CD4-positive, alpha-beta T cell (primary cell): ENCODE results near the gene IL4R. TPM values are rescaled to one million over a fixed set of nuclear protein-coding genes. Genes with fewer than 3 reads are reported as not detected.

Experiments used
- ATAC-seq: fragments of 200-7000 bp; cut with Tn5 transposase; one replicate; pipeline ENCODE4 v1.10.0; 2022; ENCODE audit warnings: mild to moderate bottlenecking; ENCODE audit not compliant: poor library complexity
- CTCF ChIA-PET: fragments of 350-600 bp; sonication (Branson Sonifier 250); formaldehyde crosslinking; loops from one replicate; lab custom pipeline; 2021; ENCODE audit warnings: antibody characterized with exemption, inconsistent platforms; lab: Charles Lee
- POLR2A ChIA-PET: fragments of 350-600 bp; sonication (Branson Sonifier 250); formaldehyde crosslinking; loops from one replicate; lab custom pipeline; 2021; ENCODE audit warnings: antibody characterized with exemption, inconsistent platforms; lab: Charles Lee
- DNase-seq, 14 experiments: peaks; one replicate each; pipeline ENCODE4 v3.0.0-alpha.2; 2013 to 2020; ENCODE audit warnings: mixed read lengths in 2 of 14
- H3K27ac ChIP-seq, 2 donors: one replicate each; pipeline versions ENCODE4 v1.5.1 to v1.7.0; 2013; ENCODE audit warnings: low read length in 2 of 2, low read depth in 1 of 2, mild to moderate bottlenecking in 1 of 2
- H3K27me3 ChIP-seq, 2 experiments: 1 replicate in 1 of 2; 2 replicates in 1 of 2; pipeline versions ENCODE4 v1.6.1 to v1.7.0; 2013; ENCODE audit warnings: low read length in 2 of 2, control low read depth in 1 of 2, mild to moderate bottlenecking in 1 of 2, moderate library complexity in 1 of 2; ENCODE audit not compliant: insufficient read depth in 2 of 2, control insufficient read depth in 1 of 2
- H3K36me3 ChIP-seq: one replicate; pipeline ENCODE4 v1.6.1; 2013; ENCODE audit warnings: low read length, control low read depth; ENCODE audit not compliant: insufficient read depth
- H3K4me1 ChIP-seq: one replicate; pipeline ENCODE4 v1.6.1; 2013; ENCODE audit warnings: low read length, control low read depth; ENCODE audit not compliant: insufficient read depth
- H3K4me3 ChIP-seq: one replicate; pipeline ENCODE4 v1.5.1; 2013; ENCODE audit warnings: mild to moderate bottlenecking, low read length, moderate library complexity
- H3K9me3 ChIP-seq, 2 experiments: 1 replicate in 1 of 2; 2 replicates in 1 of 2; pipeline versions ENCODE4 v1.6.1 to v1.7.0; 2013; ENCODE audit warnings: low read length in 2 of 2, mild to moderate bottlenecking in 2 of 2, control low read depth in 1 of 2, moderate library complexity in 1 of 2; ENCODE audit not compliant: control insufficient read depth in 1 of 2, insufficient read depth in 1 of 2
- H3K27ac Mint-ChIP-seq: one replicate; pipeline ENCODE4 v1.8.0; 2020; ENCODE audit warnings: mixed read lengths
- H3K27me3 Mint-ChIP-seq: one replicate; pipeline ENCODE4 v1.8.0; 2021; ENCODE audit warnings: mixed read lengths
- H3K36me3 Mint-ChIP-seq: one replicate; pipeline ENCODE4 v1.8.0; 2021; ENCODE audit warnings: low read depth, mixed read lengths
- H3K4me1 Mint-ChIP-seq: one replicate; pipeline ENCODE4 v1.8.0; 2021; ENCODE audit warnings: low read depth, mixed read lengths
- H3K4me3 Mint-ChIP-seq: one replicate; pipeline ENCODE4 v1.8.0; 2020; ENCODE audit warnings: mild to moderate bottlenecking, mixed read lengths
- H3K9me3 Mint-ChIP-seq: one replicate; pipeline ENCODE4 v1.8.0; 2020; ENCODE audit warnings: mixed read lengths
- CTCF ChIP-seq: fragments of 200-600 bp; IDR thresholded peaks from one replicate; pipeline ENCODE4 v1.8.0; 2022; ENCODE audit warnings: antibody characterized with exemption, mild to moderate bottlenecking
- intact Hi-C, 2 experiments: fragments of 100-400 bp; cut with DNase I in 1 of 2; cut with micrococcal nuclease in 1 of 2; formaldehyde crosslinking; loops; one replicate each; pipeline versions ENCODE4 v1.15.1 to v1.9.0; 2023 to 2025; cut with DNase I, micrococcal nuclease
- total RNA-seq, 174 experiments: library from RNA in 2 of 174; stranded (reverse) in 2 of 174; gene quantifications; one replicate each; pipeline ENCODE4 v1.2.3 and lab custom pipeline; 2021 to 2026

Gene IL4R
- total RNA-seq, 2 experiments from 2014 or later = 145 to 147 TPM

DNA sequence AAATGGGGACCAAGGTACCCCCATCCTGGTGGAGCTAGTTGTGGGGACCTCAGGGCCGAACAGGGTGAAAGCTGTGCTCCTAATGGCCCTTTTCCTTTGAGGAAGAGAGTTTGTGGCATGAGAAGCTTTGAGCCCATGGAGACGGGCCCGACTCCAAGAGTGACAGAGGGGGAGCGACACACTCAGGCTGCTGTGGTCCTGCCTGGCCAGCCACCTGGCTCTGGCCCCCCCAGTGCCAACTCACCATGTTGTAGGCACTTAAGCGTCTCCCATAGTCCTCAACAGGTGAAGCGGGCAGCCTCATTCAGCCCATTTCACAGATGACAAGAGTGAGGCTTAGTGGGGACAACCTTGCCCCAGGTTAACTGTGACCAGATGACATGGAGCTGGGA lies 89.8 kb downstream of the IL4R start:
- DNase-seq = peak in 2 of 14 experiments; percentile 10 to 26
- POLR2A ChIA-PET = interaction anchor here (0.8 to 9.2 kb wide), 13 partner anchors 18 to 234 kb away, joined by 3 to 134 read pairs (median 5); partner anchors contain the start of gene KDM8

GRCh38 chr16:27404163-27404823 lies 90.5 kb downstream of the IL4R start:
- POLR2A ChIA-PET = interaction anchor here (0.8 to 9.2 kb wide), 18 partner anchors 17 to 235 kb away, joined by 3 to 134 read pairs (median 4); partner anchors contain the start of gene KDM8
- peaks cover 6% of the 10 kb centered on the region for H3K36me3 ChIP-seq
- H3K9me3 ChIP-seq = no peaks in the 10 kb centered on the region
- Mint-ChIP-seq H3K9me3 (no peaks in the 10 kb centered on the region), H3K4me1 (peaks cover 95% of the 10 kb centered on the region), H3K36me3 (peaks cover 54% of the 10 kb centered on the region), H3K27me3 (no peaks in the 10 kb centered on the region), H3K4me3 (peak overlapping the region; percentile 98), H3K27ac (peak overlapping the region; percentile 90)
- peak overlapping the region; percentile 81 to 94 for H3K27ac ChIP-seq
- peaks cover 81% of the 10 kb centered on the region for H3K4me1 ChIP-seq
- peak in 3 of 14 experiments; percentile 20 to 35 (median 30) for DNase-seq
- intact Hi-C loops = loop anchor here in 1 of 2 experiments (2.0 to 5.0 kb wide), 2 partner anchors 25 to 37 kb away; no protein-coding TSS in a partner anchor
- no peaks in the 10 kb centered on the region for H3K27me3 ChIP-seq
- H3K4me3 ChIP-seq = peak overlapping the region; percentile 99
- no peak for TF ChIP-seq CTCF
- CTCF ChIA-PET = interaction anchor here (0.9 to 5.5 kb wide), 3 partner anchors 49 to 170 kb away, joined by 3 to 25 read pairs (median 3); no protein-coding TSS in a partner anchor
- ATAC-seq = no peak

More for the DNA sequence above, 89.8 kb downstream of the IL4R start:
- H3K27ac ChIP-seq = peak overlapping the region; percentile 81 to 94
- H3K27me3 Mint-ChIP-seq = no peaks in the 10 kb centered on the region
- H3K4me1 Mint-ChIP-seq = peaks cover 94% of the 10 kb centered on the region
- no peak for ATAC-seq
- no peak for TF ChIP-seq CTCF
- H3K9me3 Mint-ChIP-seq = no peaks in the 10 kb centered on the region
- peaks cover 79% of the 10 kb centered on the region for H3K4me1 ChIP-seq
- peak overlapping the region; percentile 99 for H3K4me3 ChIP-seq
- H3K4me3 Mint-ChIP-seq = peak overlapping the region; percentile 98
- no peaks in the 10 kb centered on the region for H3K27me3 ChIP-seq
- CTCF ChIA-PET = interaction anchor here (0.9 to 5.5 kb wide), 3 partner anchors 48 to 224 kb away, joined by 3 to 25 read pairs (median 12); no protein-coding TSS in a partner anchor
- no peaks in the 10 kb centered on the region for H3K9me3 ChIP-seq
- peaks cover 5% of the 10 kb centered on the region for H3K36me3 ChIP-seq
- peak overlapping the region; percentile 90 for H3K27ac Mint-ChIP-seq
- intact Hi-C loops = loop anchor here (2.0 to 5.0 kb wide), 3 partner anchors 29 to 43 kb away; no protein-coding TSS in a partner anchor
- peaks cover 50% of the 10 kb centered on the region for H3K36me3 Mint-ChIP-seq

- DNase-seq (peak in 7 of 14 experiments; percentile 19 to 62 (median 46)), ATAC-seq (no peak)
- Mint-ChIP-seq H3K36me3 (peaks cover 68% of the 10 kb centered on the region), H3K4me1 (peaks cover 99% of the 10 kb centered on the region), H3K27me3 (no peaks in the 10 kb centered on the region), H3K4me3 (peak overlapping the region; percentile 98), H3K27ac (peak overlapping the region; percentile 90), H3K9me3 (peaks cover 2% of the 10 kb centered on the region)
- Histone ChIP-seq H3K4me1 (peaks cover 79% of the 10 kb centered on the region), H3K27me3 (no peaks in the 10 kb centered on the region), H3K36me3 (peaks cover 8% of the 10 kb centered on the region), H3K27ac (peak overlapping the region; percentile 37 to 66), H3K9me3 (no peaks in the 10 kb centered on the region), H3K4me3 (peak overlapping the region; percentile 99)
- TF ChIP-seq CTCF = no peak
- intact Hi-C loops = loop anchor here in 1 of 2 experiments (2.0 kb wide), 2 partner anchors 15 to 27 kb away; no protein-coding TSS in a partner anchor
- ChIA-PET CTCF (interaction anchor here (0.5 to 5.5 kb wide), 5 partner anchors 46 to 237 kb away, joined by 3 to 25 read pairs (median 5); no protein-coding TSS in a partner anchor), POLR2A (interaction anchor here (1.0 to 9.2 kb wide), 18 partner anchors 13 to 236 kb away, joined by 3 to 134 read pairs (median 5); partner anchors contain the start of gene KDM8)
Observed at GRCh38 chr16:27405546-27406451, 92.0 kb downstream of the IL4R start.
